GM19328 (cell line): ENCODE results near the gene SETD7.

Experiments used
- ATAC-seq: cut with Tn5 transposase; IDR thresholded peaks from one replicate; pipeline ENCODE4 v1.9.1; 2021; ENCODE audit warnings: mild to moderate bottlenecking, moderate library complexity; ENCODE audit not compliant: unreplicated experiment

Gene SETD7

GRCh38 chr4:139552517-139553307 is 3.3 kb downstream of the SETD7 start:
- no peak for ATAC-seq

GRCh38 chr4:139550724-139551429 is 5.1 kb downstream of the SETD7 start:
- no peak for ATAC-seq

GRCh38 chr4:139547979-139548378 is 8.0 kb downstream of the SETD7 start:
- no peak for ATAC-seq

GRCh38 chr4:139540632-139541031 is 15.4 kb downstream of the SETD7 start:
- ATAC-seq = no peak

GRCh38 chr4:139540161-139540560 is 15.9 kb downstream of the SETD7 start:
- ATAC-seq = no peak

GRCh38 chr4:139537292-139537691 is 18.7 kb downstream of the SETD7 start:
- ATAC-seq = no peak

- ATAC-seq = no peak
Measured at GRCh38 chr4:139535871-139536234, 20.2 kb downstream of the SETD7 start.

- no peak for ATAC-seq
Measured at GRCh38 chr4:139535228-139535870, 20.7 kb downstream of the SETD7 start.

GRCh38 chr4:139534287-139534950 is 21.6 kb downstream of the SETD7 start:
- no peak for ATAC-seq

- no peak for ATAC-seq
Measured at GRCh38 chr4:139533511-139533910, 22.5 kb downstream of the SETD7 start.

- no peak for ATAC-seq
Measured at GRCh38 chr4:139532947-139533346, 23.1 kb downstream of the SETD7 start.

- no peak for ATAC-seq
Measured at GRCh38 chr4:139530833-139531427, 25.1 kb downstream of the SETD7 start.

GRCh38 chr4:139528377-139529005 is 27.5 kb downstream of the SETD7 start:
- ATAC-seq = peak; percentile 66

- ATAC-seq = no peak
Measured at GRCh38 chr4:139526928-139527327, 29.1 kb downstream of the SETD7 start.

- no peak for ATAC-seq
Measured at GRCh38 chr4:139525414-139525813, 30.6 kb downstream of the SETD7 start.

GRCh38 chr4:139524062-139524631 is 31.9 kb downstream of the SETD7 start:
- no peak for ATAC-seq

- no peak for ATAC-seq
Measured at GRCh38 chr4:139523076-139523475, 32.9 kb downstream of the SETD7 start.

- ATAC-seq = no peak
Measured at GRCh38 chr4:139522457-139522856, 33.6 kb downstream of the SETD7 start.

GRCh38 chr4:139521754-139522401 is 34.1 kb downstream of the SETD7 start:
- ATAC-seq = no peak

- ATAC-seq = no peak
Measured at GRCh38 chr4:139515531-139515958, 40.5 kb downstream of the SETD7 start.
